HepG2 (cell line): ENCODE measurements around the gene QSOX2. TPM values are rescaled to one million over a fixed set of nuclear protein-coding genes. Genes with fewer than 3 reads are reported as not detected.
A peak's percentile ranks its signal among the peaks of the same experiment; 100 is the strongest.

Source experiments
- CREB1 ChIP-seq, 2 experiments: fragments of 450-650 bp in 1 of 2; IDR thresholded peaks; 2 replicates each; pipeline ENCODE4 v1.6.1; 2016 to 2017; ENCODE audit warnings: control low read depth in 1 of 2, mild to moderate bottlenecking in 1 of 2, missing compliant biosample characterization in 1 of 2, missing genetic modification characterization in 1 of 2
- DNMT3B ChIP-seq: conservative IDR thresholded peaks from 2 replicates; pipeline ENCODE4 v1.6.1; 2016; ENCODE audit warnings: missing biosample characterization, control low read depth
- HNRNPH1 ChIP-seq: fragments of 200-400 bp; formaldehyde crosslinking; optimal IDR thresholded peaks from 2 replicates; pipeline ENCODE3; 2017; ENCODE audit warnings: mild to moderate bottlenecking, low read depth, low read length
- IRX3 ChIP-seq: sonication (generic); formaldehyde crosslinking; IDR thresholded peaks from 2 replicates; pipeline ENCODE4 v1.8.1; 2023; ENCODE audit warnings: mild to moderate bottlenecking, low read depth, missing genetic modification reagents, borderline replicate concordance
- KLF6 ChIP-seq: IDR thresholded peaks from 2 replicates; pipeline ENCODE4 v1.8.0; 2016; ENCODE audit warnings: missing biosample characterization, missing genetic modification reagents
- LCORL ChIP-seq, 2 experiments: fragments of 450-650 bp in 1 of 2; sonication (generic) in 1 of 2; formaldehyde crosslinking in 1 of 2; IDR thresholded peaks; 2 replicates each; pipeline versions ENCODE4 v1.5.0 to v1.6.1; 2017 to 2020; ENCODE audit warnings: antibody characterized with exemption in 1 of 2, missing genetic modification reagents in 1 of 2
- MED13 ChIP-seq: sonication (generic); formaldehyde crosslinking; IDR thresholded peaks from 2 replicates; pipeline ENCODE4 v1.5.0; 2020; ENCODE audit warnings: missing genetic modification reagents
- NFE2L1 ChIP-seq: sonication (generic); formaldehyde crosslinking; IDR thresholded peaks from 2 replicates; pipeline ENCODE4 v1.4.0; 2020; ENCODE audit warnings: missing genetic modification reagents, mild to moderate bottlenecking, borderline replicate concordance
- NFKBIZ ChIP-seq: IDR thresholded peaks from 2 replicates; pipeline ENCODE4 v1.6.1; 2018; ENCODE audit warnings: missing genetic modification reagents, missing compliant biosample characterization
- NR1H2 ChIP-seq: sonication (generic); formaldehyde crosslinking; IDR thresholded peaks from 2 replicates; pipeline ENCODE4 v1.8.1; 2022; ENCODE audit warnings: low read depth, missing genetic modification reagents, borderline replicate concordance
- NR2F1 ChIP-seq, 2 experiments: fragments of 450-650 bp in 1 of 2; formaldehyde crosslinking in 1 of 2; IDR thresholded peaks; 2 replicates each; pipeline versions ENCODE4 v1.5.0 to v1.6.1; 2016 to 2020; ENCODE audit warnings: mild to moderate bottlenecking in 1 of 2, missing compliant biosample characterization in 1 of 2, missing genetic modification reagents in 1 of 2, moderate library complexity in 1 of 2
- POGZ ChIP-seq: sonication (generic); formaldehyde crosslinking; IDR thresholded peaks from 2 replicates; pipeline ENCODE4 v1.4.0; 2020; ENCODE audit warnings: mild to moderate bottlenecking, missing genetic modification reagents
- RBFOX2 ChIP-seq: fragments of 200-400 bp; formaldehyde crosslinking; IDR thresholded peaks from 2 replicates; pipeline ENCODE4 v1.6.1; 2017; ENCODE audit warnings: low read depth, mild to moderate bottlenecking, low read length
- RFXAP ChIP-seq: sonication (generic); formaldehyde crosslinking; IDR thresholded peaks from 2 replicates; pipeline ENCODE4 v1.4.0; 2020; ENCODE audit warnings: missing genetic modification reagents, borderline replicate concordance
- SUZ12 ChIP-seq: fragments of 150-350 bp; IDR thresholded peaks from 2 replicates; pipeline ENCODE4 v1.6.1; 2014; ENCODE audit warnings: low read depth, low read length
- TARDBP ChIP-seq: sonication (generic); formaldehyde crosslinking; IDR thresholded peaks from 2 replicates; pipeline ENCODE4 v1.8.0; 2022; ENCODE audit warnings: mild to moderate bottlenecking, missing genetic modification reagents
- XRCC5 ChIP-seq: fragments of 200-400 bp; formaldehyde crosslinking; optimal IDR thresholded peaks from 2 replicates; pipeline ENCODE3; 2017; ENCODE audit warnings: mild to moderate bottlenecking, low read length
- ZBTB8A ChIP-seq: sonication (generic); formaldehyde crosslinking; IDR thresholded peaks from 2 replicates; pipeline ENCODE4 v1.4.0; 2020; ENCODE audit warnings: mild to moderate bottlenecking, low read depth, missing genetic modification reagents, borderline replicate concordance
- ZMYM2 ChIP-seq: sonication (generic); formaldehyde crosslinking; IDR thresholded peaks from 2 replicates; pipeline ENCODE4 v1.8.0; 2022; ENCODE audit warnings: mild to moderate bottlenecking, missing genetic modification reagents
- ZNF205 ChIP-seq: IDR thresholded peaks from 2 replicates; pipeline ENCODE4 v1.6.1; 2018; ENCODE audit warnings: missing biosample characterization, missing genetic modification reagents
- ZNF329 ChIP-seq: sonication (generic); formaldehyde crosslinking; IDR thresholded peaks from 2 replicates; pipeline ENCODE4 v1.9.0; 2021; ENCODE audit warnings: low read depth, mild to moderate bottlenecking, missing genetic modification reagents
- ZNF543 ChIP-seq: sonication (generic); formaldehyde crosslinking; IDR thresholded peaks from 2 replicates; pipeline ENCODE4 v1.4.0; 2020; ENCODE audit warnings: mild to moderate bottlenecking, missing genetic modification reagents
- ZNF556 ChIP-seq: sonication (generic); formaldehyde crosslinking; IDR thresholded peaks from 2 replicates; pipeline ENCODE4 v1.4.0; 2020; ENCODE audit warnings: mild to moderate bottlenecking, missing genetic modification reagents, borderline replicate concordance
- ZNF567 ChIP-seq: sonication (generic); formaldehyde crosslinking; IDR thresholded peaks from 2 replicates; pipeline ENCODE4 v1.8.1; 2023; ENCODE audit warnings: mild to moderate bottlenecking, missing genetic modification reagents, borderline replicate concordance
- ZNF607 ChIP-seq: sonication (generic); formaldehyde crosslinking; IDR thresholded peaks from 2 replicates; pipeline ENCODE4 v1.5.1; 2020; ENCODE audit warnings: missing genetic modification reagents, mild to moderate bottlenecking, borderline replicate concordance
- ZNF761 ChIP-seq: sonication (generic); formaldehyde crosslinking; conservative IDR thresholded peaks from 2 replicates; pipeline ENCODE4 v1.4.0; 2020; ENCODE audit warnings: mild to moderate bottlenecking, missing genetic modification reagents
- polyA plus RNA-seq, 8 experiments: library from polyadenylated mRNA; depleted of rRNA in 3 of 8; stranded (reverse) in 7 of 8; unstranded in 1 of 8; fragments of >200 nt; fragmentation: Illumina TruSeq in 4 of 8; extraction: Trizol in 4 of 8; gene quantifications; 2 replicates each; pipeline versions ENCODE4 v1.2.1 to v1.2.3, GENCODE V29; 2011 to 2016; ENCODE audit warnings: low read depth in 4 of 8, missing spikeins in 1 of 8, mixed read lengths in 1 of 8; ENCODE audit not compliant: insufficient read depth in 1 of 8
- total RNA-seq, 5 experiments: library from RNA; depleted of rRNA; stranded (reverse); fragments of >200 nt; fragmentation: Illumina TruSeq; extraction: Trizol; gene quantifications; 2 replicates each; pipeline ENCODE4 v1.2.3, GENCODE V29; 2016; ENCODE audit warnings: low read depth in 1 of 5
- TF ChIP-seq, protein P1 (sequence below): sonication (generic); formaldehyde crosslinking; IDR thresholded peaks from 2 replicates; pipeline ENCODE4 v1.4.0; 2020; ENCODE audit warnings: missing genetic modification reagents
- TF ChIP-seq, protein P2 (sequence below): sonication (generic); formaldehyde crosslinking; IDR thresholded peaks from 2 replicates; pipeline ENCODE4 v1.8.0; 2022; ENCODE audit warnings: mild to moderate bottlenecking, missing genetic modification reagents; ENCODE audit not compliant: insufficient replicate concordance

The QSOX2 gene
- total and polyA plus RNA-seq, 2 of the 13 experiments (the other 11 are each of a cell fraction or from before 2014, with no cell fraction given) = 27.1 to 42.1 TPM

DNA sequence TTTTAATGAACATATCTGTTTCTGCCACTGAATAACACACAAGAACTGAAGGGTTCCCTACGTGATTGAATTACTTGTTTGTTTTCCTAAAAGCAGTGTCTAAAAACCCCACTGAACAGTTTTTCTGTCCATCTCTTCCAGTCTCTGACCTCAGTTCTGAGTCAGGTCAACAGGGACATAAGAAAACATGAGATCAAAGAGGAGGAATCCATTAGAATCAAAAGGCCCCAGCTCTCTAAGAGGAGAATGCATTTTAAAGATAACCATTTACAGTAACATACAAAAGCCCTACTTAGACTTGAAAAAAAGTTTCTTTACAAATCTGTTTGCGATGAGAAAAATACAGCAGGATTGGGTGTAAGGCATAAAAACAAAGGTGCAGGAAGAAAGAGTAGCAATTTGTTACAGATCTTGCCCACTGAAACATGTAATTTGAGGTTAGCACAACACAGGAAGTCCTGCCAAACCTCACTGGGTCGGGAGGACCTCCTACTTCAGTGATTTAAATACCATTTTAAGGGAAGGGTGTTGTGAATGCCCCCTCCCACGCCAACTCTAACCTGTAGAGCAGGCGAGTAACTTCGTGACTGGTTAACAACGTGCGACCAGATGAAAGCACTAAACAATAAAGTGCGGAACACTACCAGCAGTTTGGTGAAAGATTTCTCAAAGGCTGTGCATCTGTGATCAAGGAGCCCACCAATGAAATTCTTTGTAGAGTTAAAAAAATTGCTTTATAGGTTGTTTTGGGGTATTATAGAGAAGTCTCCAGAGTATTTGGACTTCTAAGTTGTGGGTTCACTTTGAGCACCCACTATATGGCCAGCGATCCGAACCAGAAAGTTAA lies 1.3 kb downstream of the QSOX2 start (continued):
- TF ChIP-seq NR1H2 (CRISPR knock-in tag) = no peak
- no peak for TF ChIP-seq XRCC5
- TF ChIP-seq LCORL (IDR thresholded peaks at IDR 0.05) = no peak
- no peak; the same call in 1 of the 2 replicates for TF ChIP-seq LCORL (CRISPR knock-in tag; IDR thresholded peaks at IDR 0.05)
- TF ChIP-seq ZMYM2 (CRISPR knock-in tag) = no peak
- no peak for TF ChIP-seq POGZ (CRISPR knock-in tag)
- no peak for TF ChIP-seq ZNF205 (CRISPR knock-in tag)
- TF ChIP-seq ZNF761 = 0 out of 2 replicates have a peak, but pooled peaks have one; percentile 40
- TF ChIP-seq RFXAP (CRISPR knock-in tag) = no peak
- TF ChIP-seq ZNF329 = no peak
- TF ChIP-seq ZNF567 (CRISPR knock-in tag) = no peak
- TF ChIP-seq NFKBIZ = no peak
- TF ChIP-seq ZNF543 (CRISPR knock-in tag) = no peak
- TF ChIP-seq CREB1 (IDR thresholded peaks at IDR 0.05) = no peak
- 0 out of 2 replicates have a peak, but pooled peaks have one; percentile 19 for TF ChIP-seq CREB1 (CRISPR knock-in tag; IDR thresholded peaks at IDR 0.05)
- TF ChIP-seq IRX3 (CRISPR knock-in tag) = no peak
- no peak for TF ChIP-seq RBFOX2
- TF ChIP-seq NFE2L1 (CRISPR knock-in tag) = no peak
- TF ChIP-seq, protein P1, sequence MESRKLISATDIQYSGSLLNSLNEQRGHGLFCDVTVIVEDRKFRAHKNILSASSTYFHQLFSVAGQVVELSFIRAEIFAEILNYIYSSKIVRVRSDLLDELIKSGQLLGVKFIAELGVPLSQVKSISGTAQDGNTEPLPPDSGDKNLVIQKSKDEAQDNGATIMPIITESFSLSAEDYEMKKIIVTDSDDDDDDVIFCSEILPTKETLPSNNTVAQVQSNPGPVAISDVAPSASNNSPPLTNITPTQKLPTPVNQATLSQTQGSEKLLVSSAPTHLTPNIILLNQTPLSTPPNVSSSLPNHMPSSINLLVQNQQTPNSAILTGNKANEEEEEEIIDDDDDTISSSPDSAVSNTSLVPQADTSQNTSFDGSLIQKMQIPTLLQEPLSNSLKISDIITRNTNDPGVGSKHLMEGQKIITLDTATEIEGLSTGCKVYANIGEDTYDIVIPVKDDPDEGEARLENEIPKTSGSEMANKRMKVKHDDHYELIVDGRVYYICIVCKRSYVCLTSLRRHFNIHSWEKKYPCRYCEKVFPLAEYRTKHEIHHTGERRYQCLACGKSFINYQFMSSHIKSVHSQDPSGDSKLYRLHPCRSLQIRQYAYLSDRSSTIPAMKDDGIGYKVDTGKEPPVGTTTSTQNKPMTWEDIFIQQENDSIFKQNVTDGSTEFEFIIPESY (CRISPR knock-in tag) = no peak
- TF ChIP-seq, protein P2, sequence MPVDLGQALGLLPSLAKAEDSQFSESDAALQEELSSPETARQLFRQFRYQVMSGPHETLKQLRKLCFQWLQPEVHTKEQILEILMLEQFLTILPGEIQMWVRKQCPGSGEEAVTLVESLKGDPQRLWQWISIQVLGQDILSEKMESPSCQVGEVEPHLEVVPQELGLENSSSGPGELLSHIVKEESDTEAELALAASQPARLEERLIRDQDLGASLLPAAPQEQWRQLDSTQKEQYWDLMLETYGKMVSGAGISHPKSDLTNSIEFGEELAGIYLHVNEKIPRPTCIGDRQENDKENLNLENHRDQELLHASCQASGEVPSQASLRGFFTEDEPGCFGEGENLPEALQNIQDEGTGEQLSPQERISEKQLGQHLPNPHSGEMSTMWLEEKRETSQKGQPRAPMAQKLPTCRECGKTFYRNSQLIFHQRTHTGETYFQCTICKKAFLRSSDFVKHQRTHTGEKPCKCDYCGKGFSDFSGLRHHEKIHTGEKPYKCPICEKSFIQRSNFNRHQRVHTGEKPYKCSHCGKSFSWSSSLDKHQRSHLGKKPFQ (CRISPR knock-in tag) = no peak
- TF ChIP-seq SUZ12 = no peak
- 0 out of 4 replicates have a peak, but pooled peaks have one; percentile 12 to 44 for TF ChIP-seq NR2F1 (CRISPR knock-in tag; IDR thresholded peaks at IDR 0.05)
- no peak for TF ChIP-seq MED13 (CRISPR knock-in tag)
- TF ChIP-seq TARDBP (CRISPR knock-in tag) = no peak
- TF ChIP-seq ZNF556 = no peak
- no peak for TF ChIP-seq HNRNPH1
- TF ChIP-seq ZBTB8A = no peak
- no peak for TF ChIP-seq KLF6
- no peak for TF ChIP-seq DNMT3B (CRISPR knock-in tag)
- no peak for TF ChIP-seq ZNF607 (CRISPR knock-in tag)
